T-helper 2 cell treated with Interferon-gamma antibody and Interleukin-4, amounts not matched to agents 5 μg/mL and 100 μg/mL, for 36 hours (primary cell): ENCODE data around the gene ZNF467.
A peak's percentile ranks its signal among the peaks of the same experiment; 100 is the strongest.

Experiments
- DNase-seq: peaks from one replicate; pipeline ENCODE4 v3.0.0; 2021; ENCODE audit warnings: low spot score
- H3K27ac Mint-ChIP-seq: one replicate; pipeline ENCODE4 v1.8.0; 2021; ENCODE audit warnings: mild to moderate bottlenecking, mixed read lengths
- H3K27me3 Mint-ChIP-seq: one replicate; pipeline ENCODE4 v1.8.0; 2021; ENCODE audit warnings: low read depth, mixed read lengths
- H3K36me3 Mint-ChIP-seq: one replicate; pipeline ENCODE4 v1.8.0; 2021; ENCODE audit warnings: low read depth, mixed read lengths
- H3K4me1 Mint-ChIP-seq: one replicate; pipeline ENCODE4 v1.8.0; 2021; ENCODE audit warnings: low read depth, mixed read lengths
- H3K4me3 Mint-ChIP-seq: one replicate; pipeline ENCODE4 v1.8.0; 2022; ENCODE audit warnings: mild to moderate bottlenecking, moderate library complexity, mixed read lengths
- H3K9me3 Mint-ChIP-seq: one replicate; pipeline ENCODE4 v1.8.0; 2021; ENCODE audit warnings: mixed read lengths

ZNF467 gene

GRCh38 chr7:149773446-149774236 is at the start of gene ZNF467:
Gene ZNF467, minus strand, starts transcription at chr7:149773588. Its CDS starts 2,556 bp downstream, at chr7:149771032.
- DNase-seq, result no peak
- H3K27me3 Mint-ChIP-seq, result peaks cover 32% of the 10 kb centered on the region
- peak within 1 kb of the TSS; percentile 62 for H3K4me3 Mint-ChIP-seq
- no peaks in the 10 kb centered on the region for H3K36me3 Mint-ChIP-seq
- H3K4me1 Mint-ChIP-seq, result peaks cover 1% of the 10 kb centered on the region
- H3K27ac Mint-ChIP-seq, result no peak within 1 kb of the TSS
- no peaks in the 10 kb centered on the region for H3K9me3 Mint-ChIP-seq

GRCh38 chr7:149822353-149822943 is 49.1 kb upstream of the ZNF467 start:
- Mint-ChIP-seq H3K27me3 (no peaks in the 10 kb centered on the region), H3K4me3 (no peak overlapping the region), H3K36me3 (no peaks in the 10 kb centered on the region), H3K9me3 (no peaks in the 10 kb centered on the region), H3K4me1 (no peaks in the 10 kb centered on the region), H3K27ac (no peak overlapping the region)
- no peak for DNase-seq

GRCh38 chr7:149821191-149822148 is 48.1 kb upstream of the ZNF467 start:
- no peaks in the 10 kb centered on the region for H3K36me3 Mint-ChIP-seq
- H3K4me1 Mint-ChIP-seq, result no peaks in the 10 kb centered on the region
- no peaks in the 10 kb centered on the region for H3K27me3 Mint-ChIP-seq
- no peaks in the 10 kb centered on the region for H3K9me3 Mint-ChIP-seq
- H3K4me3 Mint-ChIP-seq, result no peak overlapping the region
- DNase-seq, result no peak
- H3K27ac Mint-ChIP-seq, result no peak overlapping the region

- H3K36me3 Mint-ChIP-seq, result no peaks in the 10 kb centered on the region
- no peaks in the 10 kb centered on the region for H3K27me3 Mint-ChIP-seq
- H3K4me1 Mint-ChIP-seq, result no peaks in the 10 kb centered on the region
- H3K4me3 Mint-ChIP-seq, result no peak overlapping the region
- H3K27ac Mint-ChIP-seq, result no peak overlapping the region
- DNase-seq, result no peak
- H3K9me3 Mint-ChIP-seq, result no peaks in the 10 kb centered on the region
Observed at GRCh38 chr7:149820622-149821190, 47.3 kb upstream of the ZNF467 start.

GRCh38 chr7:149819961-149820340 is 46.6 kb upstream of the ZNF467 start:
- Mint-ChIP-seq H3K4me1 (no peaks in the 10 kb centered on the region), H3K27ac (no peak overlapping the region), H3K9me3 (no peaks in the 10 kb centered on the region), H3K27me3 (no peaks in the 10 kb centered on the region), H3K36me3 (no peaks in the 10 kb centered on the region), H3K4me3 (no peak overlapping the region)
- no peak for DNase-seq

- no peaks in the 10 kb centered on the region for H3K27me3 Mint-ChIP-seq
- no peak overlapping the region for H3K4me3 Mint-ChIP-seq
- H3K4me1 Mint-ChIP-seq, result no peaks in the 10 kb centered on the region
- no peak overlapping the region for H3K27ac Mint-ChIP-seq
- DNase-seq, result no peak
- no peaks in the 10 kb centered on the region for H3K36me3 Mint-ChIP-seq
- H3K9me3 Mint-ChIP-seq, result no peaks in the 10 kb centered on the region
Observed at GRCh38 chr7:149819141-149819960, 46.0 kb upstream of the ZNF467 start.

- no peak overlapping the region for H3K27ac Mint-ChIP-seq
- H3K36me3 Mint-ChIP-seq, result no peaks in the 10 kb centered on the region
- no peaks in the 10 kb centered on the region for H3K4me1 Mint-ChIP-seq
- DNase-seq, result no peak
- H3K27me3 Mint-ChIP-seq, result no peaks in the 10 kb centered on the region
- no peak overlapping the region for H3K4me3 Mint-ChIP-seq
- no peaks in the 10 kb centered on the region for H3K9me3 Mint-ChIP-seq
Observed at GRCh38 chr7:149818536-149818840, 45.1 kb upstream of the ZNF467 start.

- Mint-ChIP-seq H3K4me1 (no peaks in the 10 kb centered on the region), H3K4me3 (no peak overlapping the region), H3K36me3 (no peaks in the 10 kb centered on the region)
Observed at GRCh38 chr7:149817836-149818535, 44.6 kb upstream of the ZNF467 start.

GRCh38 chr7:149817301-149817771 is 43.9 kb upstream of the ZNF467 start:
- no peaks in the 10 kb centered on the region for H3K9me3 Mint-ChIP-seq
- no peaks in the 10 kb centered on the region for H3K27me3 Mint-ChIP-seq
- no peak for DNase-seq
- no peaks in the 10 kb centered on the region for H3K4me1 Mint-ChIP-seq
- no peaks in the 10 kb centered on the region for H3K36me3 Mint-ChIP-seq
- no peak overlapping the region for H3K27ac Mint-ChIP-seq
- H3K4me3 Mint-ChIP-seq, result no peak overlapping the region

More at GRCh38 chr7:149817836-149818535, 44.6 kb upstream of the ZNF467 start:
- Mint-ChIP-seq H3K27ac (no peak overlapping the region), H3K9me3 (no peaks in the 10 kb centered on the region), H3K27me3 (no peaks in the 10 kb centered on the region)
- no peak for DNase-seq

GRCh38 chr7:149816794-149817193 is 43.4 kb upstream of the ZNF467 start:
- Mint-ChIP-seq H3K27ac (no peak overlapping the region), H3K4me1 (no peaks in the 10 kb centered on the region), H3K9me3 (no peaks in the 10 kb centered on the region), H3K4me3 (no peak overlapping the region), H3K27me3 (no peaks in the 10 kb centered on the region), H3K36me3 (no peaks in the 10 kb centered on the region)
- no peak for DNase-seq

GRCh38 chr7:149816267-149816751 is 42.9 kb upstream of the ZNF467 start:
- H3K36me3 Mint-ChIP-seq, result no peaks in the 10 kb centered on the region
- no peak overlapping the region for H3K27ac Mint-ChIP-seq
- no peaks in the 10 kb centered on the region for H3K27me3 Mint-ChIP-seq
- H3K4me3 Mint-ChIP-seq, result no peak overlapping the region
- H3K4me1 Mint-ChIP-seq, result no peaks in the 10 kb centered on the region
- H3K9me3 Mint-ChIP-seq, result no peaks in the 10 kb centered on the region
- no peak for DNase-seq

GRCh38 chr7:149815661-149816266 is 42.4 kb upstream of the ZNF467 start:
- no peaks in the 10 kb centered on the region for H3K4me1 Mint-ChIP-seq
- no peaks in the 10 kb centered on the region for H3K27me3 Mint-ChIP-seq
- no peaks in the 10 kb centered on the region for H3K36me3 Mint-ChIP-seq
- DNase-seq, result no peak
- H3K9me3 Mint-ChIP-seq, result no peaks in the 10 kb centered on the region
- no peak overlapping the region for H3K4me3 Mint-ChIP-seq
- H3K27ac Mint-ChIP-seq, result no peak overlapping the region
